ENCODE measurements around the gene FAM89B.
A peak's percentile ranks its signal among the peaks of the same experiment; 100 is the strongest.
"Not testable (repeated sequence)": the region's sequence is repeated elsewhere in the genome, so short reads cannot be mapped to it uniquely, and the experiment has no call there.

FAM89B gene

GRCh38 chr11:65572356-65573051 is at the start of gene FAM89B:
Gene FAM89B (plus strand): TSS chr11:65572538. CDS start chr11:65572670, 132 bp downstream.
- peak; percentile 7 for ATAC-seq

DNA sequence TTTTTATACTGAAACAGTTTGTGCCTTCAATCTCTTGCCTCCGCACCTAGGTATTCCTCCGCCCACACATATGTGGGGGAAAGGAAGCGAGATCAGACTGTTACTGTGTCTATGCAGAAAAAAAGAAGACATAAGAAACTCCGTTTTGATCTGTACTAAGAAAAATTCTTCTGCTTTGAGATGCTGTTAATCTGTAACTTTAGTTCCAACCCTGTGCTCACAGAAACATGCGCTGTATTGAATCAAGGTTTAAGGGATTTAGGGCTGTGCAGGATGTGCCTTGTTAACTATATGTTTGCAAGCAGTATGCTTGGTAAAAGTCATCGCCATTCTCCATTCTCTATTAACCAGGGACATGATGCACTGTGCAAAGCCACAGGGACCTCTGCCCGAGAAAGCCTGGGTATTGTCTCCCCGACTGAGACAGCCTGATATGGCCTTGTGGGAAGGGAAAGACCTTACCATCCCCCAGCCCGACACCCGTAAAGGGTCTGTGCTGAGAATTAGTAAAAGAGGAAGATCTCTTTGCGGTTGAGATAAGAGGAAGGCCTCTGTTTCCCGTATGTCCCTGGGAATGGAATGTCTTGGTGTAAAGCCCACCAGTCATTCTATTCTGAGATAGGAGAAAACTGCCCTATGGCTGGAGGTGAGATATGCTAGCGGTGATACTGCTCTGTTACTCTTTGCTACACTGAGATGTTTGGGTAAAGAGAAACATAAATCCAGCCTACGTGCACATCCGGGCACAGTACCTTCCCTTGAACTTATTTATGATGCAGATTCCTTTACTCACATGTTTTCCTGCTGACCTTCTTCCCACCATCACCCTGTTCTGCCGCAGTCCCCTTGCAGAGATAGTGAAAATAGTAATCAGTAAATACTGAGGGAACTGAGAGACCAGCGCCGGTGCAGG is 49.4 kb upstream of the FAM89B start:
- peak in 1 of 2 donors; percentile 28 for ATAC-seq

DNA sequence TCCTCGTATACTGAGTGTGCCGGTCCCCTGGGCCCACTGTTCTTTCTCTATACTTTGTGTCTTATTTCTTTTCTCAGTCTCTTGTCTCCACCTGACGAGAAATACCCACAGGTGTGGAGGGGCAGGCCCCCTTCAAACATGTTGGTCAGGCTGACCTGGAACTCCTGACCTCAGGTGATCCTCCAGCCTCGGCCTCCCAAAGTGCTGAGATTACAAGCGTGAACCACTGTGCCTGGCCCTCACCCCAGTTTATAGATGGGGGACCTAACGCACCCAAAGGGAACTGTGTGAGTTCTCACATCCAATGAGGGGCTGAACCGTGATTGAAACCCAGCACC is 48.7 kb upstream of the FAM89B start:
- not testable (repeated sequence) for ATAC-seq

- ATAC-seq = peak in 1 of 2 donors; percentile 6
Observed at GRCh38 chr11:65524014-65524740, 48.2 kb upstream of the FAM89B start.

GRCh38 chr11:65524741-65525545 is 47.4 kb upstream of the FAM89B start, which contains the start of gene SCYL1:
Gene SCYL1 (plus strand): TSS chr11:65525083. CDS start chr11:65525154, 71 bp downstream.
- peak; percentile 71 to 80 for ATAC-seq

DNA sequence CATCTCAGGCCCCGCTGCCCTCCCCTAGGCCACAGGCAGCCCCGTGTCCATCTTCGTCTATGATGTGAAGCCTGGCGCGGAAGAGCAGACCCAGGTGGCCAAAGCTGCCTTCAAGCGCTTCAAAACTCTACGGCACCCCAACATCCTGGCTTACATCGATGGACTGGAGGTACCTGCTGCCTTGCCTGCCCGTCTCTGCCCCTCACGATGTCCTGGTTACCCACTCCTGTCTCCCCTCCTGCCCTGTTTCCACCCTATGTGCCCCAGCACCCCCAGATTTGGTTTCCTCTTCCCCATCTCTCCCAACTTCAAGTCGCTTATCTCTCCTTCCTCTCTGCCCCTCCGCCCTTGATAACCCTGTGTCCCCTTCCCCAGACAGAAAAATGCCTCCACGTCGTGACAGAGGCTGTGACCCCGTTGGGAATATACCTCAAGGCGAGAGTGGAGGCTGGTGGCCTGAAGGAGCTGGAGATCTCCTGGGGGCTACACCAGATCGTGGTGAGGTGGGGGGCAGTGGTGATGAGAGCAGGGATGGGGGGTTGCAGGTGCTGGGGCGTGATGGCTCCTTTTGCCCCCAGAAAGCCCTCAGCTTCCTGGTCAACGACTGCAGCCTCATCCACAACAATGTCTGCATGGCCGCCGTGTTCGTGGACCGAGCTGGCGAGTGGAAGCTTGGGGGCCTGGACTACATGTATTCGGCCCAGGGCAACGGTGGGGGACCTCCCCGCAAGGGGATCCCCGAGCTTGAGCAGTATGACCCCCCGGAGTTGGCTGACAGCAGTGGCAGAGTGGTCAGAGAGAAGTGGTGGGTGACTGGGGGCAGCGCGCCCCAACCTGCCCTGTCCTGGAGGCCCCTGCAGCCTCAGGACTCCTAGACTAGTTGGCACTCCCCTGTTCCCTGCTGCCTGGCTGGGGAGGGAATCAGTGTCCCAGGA is 46.5 kb upstream of the FAM89B start:
- peak; percentile 2 to 13 for ATAC-seq

DNA sequence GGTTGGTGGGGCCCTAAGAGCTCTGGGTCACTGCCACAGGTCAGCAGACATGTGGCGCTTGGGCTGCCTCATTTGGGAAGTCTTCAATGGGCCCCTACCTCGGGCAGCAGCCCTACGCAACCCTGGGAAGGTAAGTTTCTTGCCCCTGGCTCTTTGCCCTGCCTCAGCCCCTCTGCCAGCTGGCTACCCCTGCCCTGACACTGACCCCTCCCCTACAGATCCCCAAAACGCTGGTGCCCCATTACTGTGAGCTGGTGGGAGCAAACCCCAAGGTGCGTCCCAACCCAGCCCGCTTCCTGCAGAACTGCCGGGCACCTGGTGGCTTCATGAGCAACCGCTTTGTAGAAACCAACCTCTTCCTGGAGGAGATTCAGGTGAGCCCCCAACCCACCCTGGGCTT is 45.6 kb upstream of the FAM89B start:
- no peak for ATAC-seq

DNA sequence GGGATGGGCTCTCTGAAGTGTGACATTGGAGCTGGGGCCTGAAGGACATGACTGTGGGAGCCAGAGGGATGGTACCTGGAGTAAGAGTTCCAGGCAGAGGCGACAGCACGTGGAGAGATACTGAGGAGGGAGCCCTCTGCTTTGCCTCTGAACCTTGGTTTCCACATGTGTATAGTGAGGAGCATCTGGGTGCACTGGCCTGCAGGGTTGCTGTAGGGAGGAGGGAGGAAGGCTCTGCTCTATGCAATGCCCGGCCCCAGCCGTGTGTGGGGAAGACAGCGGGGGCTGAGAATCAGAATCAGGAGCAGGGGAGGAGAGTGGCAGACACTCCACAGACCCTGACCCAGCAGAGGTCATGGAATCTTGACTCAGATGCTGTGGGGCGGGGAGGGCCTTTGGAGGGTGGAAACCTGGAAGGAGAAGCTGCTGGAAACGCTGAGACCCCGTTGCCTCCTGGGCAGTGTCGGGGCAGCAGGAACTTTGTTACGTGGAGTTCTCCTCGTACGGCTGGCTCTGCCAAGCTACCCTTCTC is 43.5 kb upstream of the FAM89B start:
- no peak for ATAC-seq

- ATAC-seq = no peak
Observed at GRCh38 chr11:65529475-65530156, 42.7 kb upstream of the FAM89B start.

DNA sequence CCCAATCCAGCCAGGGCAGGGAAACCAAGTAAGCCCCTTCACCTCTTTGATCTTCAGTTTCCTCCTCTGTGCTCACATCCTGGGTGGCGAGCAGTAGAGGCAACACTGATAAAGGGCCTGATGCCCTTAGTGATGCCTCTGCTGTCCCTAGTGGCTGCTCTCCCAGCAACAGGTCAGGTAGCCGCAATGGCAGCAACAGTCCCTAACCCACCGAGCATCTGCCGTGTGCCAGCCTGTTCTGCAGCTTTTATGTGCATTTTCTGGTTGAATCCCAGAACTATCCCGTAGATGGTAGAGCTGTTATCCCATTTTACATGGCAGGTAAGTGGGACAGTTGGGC is 42.2 kb upstream of the FAM89B start:
- peak; percentile 58 to 66 for ATAC-seq

GRCh38 chr11:65532388-65533064 is 39.8 kb upstream of the FAM89B start:
- ATAC-seq = no peak

DNA sequence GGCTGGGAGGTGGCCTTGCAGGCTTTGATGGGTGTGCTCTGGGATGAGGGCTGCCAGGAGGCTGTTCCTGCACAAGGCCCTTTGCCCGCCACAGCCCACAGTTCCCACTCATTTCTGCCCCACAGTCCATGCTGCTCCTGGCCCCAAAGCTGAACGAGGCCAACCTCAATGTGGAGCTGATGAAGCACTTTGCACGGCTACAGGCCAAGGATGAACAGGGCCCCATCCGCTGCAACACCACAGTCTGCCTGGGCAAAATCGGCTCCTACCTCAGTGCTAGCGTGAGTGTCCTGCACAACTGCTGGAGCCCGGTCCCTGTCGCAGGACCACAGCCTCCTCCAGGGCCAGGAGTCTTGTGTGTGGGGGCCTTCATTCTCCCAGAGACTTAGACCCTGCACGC is 37.2 kb upstream of the FAM89B start:
- no peak for ATAC-seq

DNA sequence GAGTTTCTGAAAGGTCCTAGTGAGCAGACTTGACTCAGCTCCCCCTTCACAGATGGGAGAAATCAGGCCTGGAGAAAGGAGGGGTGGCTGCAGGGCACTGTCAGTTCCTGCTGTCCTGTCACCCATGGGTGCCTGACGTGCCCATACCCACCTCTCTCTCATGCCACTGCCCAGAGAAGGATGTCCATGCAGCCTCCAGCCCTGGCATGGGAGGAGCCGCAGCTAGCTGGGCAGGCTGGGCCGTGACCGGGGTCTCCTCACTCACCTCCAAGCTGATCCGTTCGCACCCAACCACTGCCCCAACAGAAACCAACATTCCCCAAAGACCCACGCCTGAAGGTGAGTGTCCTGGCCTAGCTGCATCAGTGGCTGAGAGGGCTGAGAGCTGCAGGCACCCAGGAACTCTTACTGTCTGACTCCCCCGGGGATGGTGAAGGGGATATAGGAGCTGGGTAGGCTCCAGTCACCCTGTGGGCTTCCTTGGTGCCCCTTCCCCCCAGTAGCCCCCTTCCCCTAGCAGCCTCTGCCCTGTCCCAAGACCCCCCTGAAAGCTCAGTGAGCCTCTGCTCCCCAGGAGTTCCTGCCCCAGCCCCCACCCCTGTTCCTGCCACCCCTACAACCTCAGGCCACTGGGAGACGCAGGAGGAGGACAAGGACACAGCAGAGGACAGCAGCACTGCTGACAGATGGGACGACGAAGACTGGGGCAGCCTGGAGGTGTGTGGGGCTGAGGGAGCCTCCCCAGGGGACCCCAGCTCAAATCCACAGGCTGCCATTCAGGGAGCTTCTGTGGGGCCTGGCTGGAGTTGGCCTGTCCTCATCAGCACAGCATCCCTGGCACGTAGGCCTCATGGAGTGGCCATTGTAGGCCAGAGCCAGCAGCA is 35.7 kb upstream of the FAM89B start:
- ATAC-seq = no peak

DNA sequence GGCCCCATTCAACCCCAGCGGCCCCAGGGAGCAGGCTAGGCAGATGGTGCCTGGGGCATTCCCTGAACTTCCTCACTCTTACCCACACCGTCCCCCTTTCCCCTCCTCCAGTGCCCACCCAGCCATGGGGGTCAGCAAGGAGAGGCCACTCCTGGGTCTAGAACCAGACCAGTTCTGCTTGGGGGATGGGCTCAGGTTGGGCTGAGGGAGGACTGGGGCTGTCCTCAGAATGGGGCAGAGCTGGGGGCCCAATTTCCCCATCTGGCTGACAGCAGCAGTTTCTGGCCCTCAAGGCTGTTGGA is 35.1 kb upstream of the FAM89B start:
- ATAC-seq = no peak

DNA sequence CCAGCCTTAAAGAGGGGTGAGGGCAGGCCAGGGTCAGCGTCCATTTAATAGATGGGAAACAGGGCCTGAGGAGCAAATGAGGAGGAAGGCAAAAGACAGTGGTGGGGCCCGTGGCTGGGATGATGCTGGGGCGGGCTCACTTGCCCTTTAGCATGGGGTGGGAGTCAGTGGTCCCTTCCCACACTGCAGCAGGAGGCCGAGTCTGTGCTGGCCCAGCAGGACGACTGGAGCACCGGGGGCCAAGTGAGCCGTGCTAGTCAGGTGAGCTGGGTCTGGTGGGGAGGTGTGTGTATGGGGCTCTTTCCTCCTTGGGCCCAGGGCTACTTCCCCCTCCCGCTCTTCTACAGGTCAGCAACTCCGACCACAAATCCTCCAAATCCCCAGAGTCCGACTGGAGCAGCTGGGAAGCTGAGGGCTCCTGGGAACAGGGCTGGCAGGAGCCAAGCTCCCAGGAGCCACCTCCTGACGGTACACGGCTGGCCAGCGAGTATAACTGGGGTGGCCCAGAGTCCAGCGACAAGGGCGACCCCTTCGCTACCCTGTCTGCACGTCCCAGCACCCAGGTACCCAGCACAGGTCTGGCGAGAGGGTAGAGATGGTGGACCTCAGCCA is 34.6 kb upstream of the FAM89B start:
- ATAC-seq = no peak

DNA sequence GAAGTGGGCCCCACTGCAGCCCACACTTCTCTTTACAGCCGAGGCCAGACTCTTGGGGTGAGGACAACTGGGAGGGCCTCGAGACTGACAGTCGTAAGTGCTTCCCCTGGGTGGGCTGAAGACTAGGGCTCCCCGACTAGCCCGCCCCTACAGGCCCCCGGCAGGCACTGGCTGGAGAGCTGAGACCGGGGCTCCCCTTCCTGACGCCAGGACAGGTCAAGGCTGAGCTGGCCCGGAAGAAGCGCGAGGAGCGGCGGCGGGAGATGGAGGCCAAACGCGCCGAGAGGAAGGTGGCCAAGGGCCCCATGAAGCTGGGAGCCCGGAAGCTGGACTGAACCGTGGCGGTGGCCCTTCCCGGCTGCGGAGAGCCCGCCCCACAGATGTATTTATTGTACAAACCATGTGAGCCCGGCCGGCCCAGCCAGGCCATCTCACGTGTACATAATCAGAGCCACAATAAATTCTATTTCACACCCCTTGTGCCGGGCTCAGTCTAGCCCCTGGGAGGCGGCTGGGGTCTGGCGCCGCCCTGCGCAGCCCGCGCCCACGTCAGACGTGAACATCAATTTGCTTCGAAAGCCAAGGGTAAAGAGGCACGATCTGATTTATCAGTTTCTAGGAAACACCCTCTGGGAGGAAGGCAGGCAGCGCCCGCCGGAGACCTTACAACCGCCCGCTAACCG is 34.0 kb upstream of the FAM89B start:
- ATAC-seq = no peak

DNA sequence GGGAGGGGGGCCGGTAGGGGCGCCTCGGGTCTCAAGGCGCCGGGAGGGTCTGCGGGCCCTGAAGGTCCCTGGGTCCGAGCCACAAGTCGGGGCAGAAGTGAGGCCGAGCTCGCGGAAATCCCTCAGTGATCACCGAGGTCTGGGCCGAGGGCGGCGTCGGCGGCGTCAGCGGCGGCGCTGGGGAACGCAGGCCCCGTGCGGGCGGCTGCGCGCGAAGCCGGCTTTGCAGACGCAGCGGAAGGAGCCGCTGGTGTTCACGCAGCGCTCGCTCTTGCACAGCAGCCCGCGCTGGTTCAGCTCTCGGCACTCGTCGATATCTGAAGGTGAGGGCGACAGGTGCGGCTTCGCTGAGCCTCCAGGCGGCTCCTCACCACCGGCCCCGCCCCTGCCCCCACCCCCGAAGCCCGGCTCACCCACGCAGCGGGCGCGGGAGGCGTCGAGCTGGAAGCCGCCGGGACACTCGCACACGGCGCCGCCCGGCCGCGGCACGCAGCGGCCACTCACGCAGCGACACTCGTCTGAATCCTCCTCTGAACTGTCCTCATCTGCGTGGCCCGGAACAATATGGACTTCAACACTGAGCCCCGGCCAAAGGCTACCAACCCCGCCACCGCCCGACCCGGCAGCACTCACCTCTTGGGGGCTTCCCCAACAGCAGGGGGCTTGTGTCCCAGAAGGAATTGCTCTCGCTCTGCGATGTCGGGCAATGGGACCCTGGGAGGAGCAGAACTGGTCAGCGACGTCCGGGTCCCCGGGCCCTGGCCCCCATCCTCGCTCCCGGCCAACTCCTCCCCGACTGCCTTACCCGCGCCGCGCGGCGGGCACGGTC is 33.2 kb upstream of the FAM89B start:
- no peak for ATAC-seq
